Left colon (tissue), 2 donors: Measurements from ENCODE around the gene HNRNPD. TPM values are rescaled to one million over a fixed set of nuclear protein-coding genes. Genes with fewer than 3 reads are reported as not detected.
"Not testable (repeated sequence)": the region's sequence is repeated elsewhere in the genome, so short reads cannot be mapped to it uniquely, and the experiment has no call there.

ENCODE experiments used
- ATAC-seq: fragments of 200-7000 bp; cut with Tn5 transposase; one replicate; pipeline ENCODE4 v1.9.1; 2020; ENCODE audit warnings: mild to moderate bottlenecking, moderate library complexity
- DNase-seq, 2 donors: peaks; one replicate each; pipeline ENCODE4 v3.0.0-alpha.2; 2020
- intact Hi-C, 2 donors: fragments of 100-400 bp; cut with DNase I in 1 of 2; cut with micrococcal nuclease in 1 of 2; formaldehyde crosslinking; loops; one replicate each; pipeline versions ENCODE4 v1.11.2 to v1.14.0; 2022; cut with DNase I, micrococcal nuclease
- total RNA-seq, 2 donors: library from RNA; stranded (reverse); fragmentation: NEBNext Ultra II Directional; extraction: Animal tissue kit (Norgen Biotek cat#: 25700); gene quantifications; one replicate each; pipeline ENCODE4 v1.2.1, GENCODE V29; 2021
- donor health status: DM: no; HTN: no; CAD: no.
- donor health status: DM: yes; HTN: yes; CAD: no.

Gene HNRNPD
- total RNA-seq, 2 donors from 2014 or later: 108 to 151 TPM

GRCh38 chr4:82335043-82335442 lies 38.7 kb downstream of the HNRNPD start:
- no peak for DNase-seq
- ATAC-seq: no peak
- intact Hi-C loops: no loop called here

- ATAC-seq, intact Hi-C loops: not testable (repeated sequence)
These were observed 40.1 kb downstream of the HNRNPD start for GRCh38 chr4:82333641-82334040.

GRCh38 chr4:82331814-82332213 lies 42.0 kb downstream of the HNRNPD start:
- DNase-seq (no peak), ATAC-seq (no peak)
- intact Hi-C loops: no loop called here

More at GRCh38 chr4:82333641-82334040, 40.1 kb downstream of the HNRNPD start:
- not testable (repeated sequence) for DNase-seq

GRCh38 chr4:82320351-82320750 lies 53.4 kb downstream of the HNRNPD start:
- DNase-seq: no peak
- no peak for ATAC-seq
- intact Hi-C loops: no loop called here

GRCh38 chr4:82303063-82303462 lies 70.7 kb downstream of the HNRNPD start:
- intact Hi-C loops, ATAC-seq, DNase-seq: not testable (repeated sequence)

Other genes starting within 250 kb of the HNRNPD start
- 100 to 1,000 TPM in 1 of 2 donors, 10 to 100 TPM in 1; 88.4 to 109 TPM for gene HNRNPDL, start 56.5 kb upstream of the HNRNPD start, total RNA-seq
- 10 to 100 TPM; 15.9 to 20.8 TPM for gene ENOPH1, start 56.6 kb upstream of the HNRNPD start, total RNA-seq
- gene TMEM150C, start 188.0 kb upstream of the HNRNPD start, total RNA-seq: 1 to 10 TPM; 1.8 to 3.7 TPM